ENCODE results near the gene PHC1. TPM values are rescaled to one million over a fixed set of nuclear protein-coding genes. Genes with fewer than 3 reads are reported as not detected.

Gene PHC1
- total RNA-seq, 4 donors from 2014 or later = 9.3 to 23.6 (median 15.3) TPM

GRCh38 chr12:8948701-8949341 lies 34.5 kb downstream of the PHC1 start:
- intact Hi-C loops (cut with DNase I; ENCODE audit: low total_unique reads) = no loop called here
- 0% methylated on average over 5 to 15 of the region's 15 CpGs for WGBS, 2 donors (ENCODE audit: low coverage in 1 of 2)

GRCh38 chr12:8949342-8950220 lies 35.3 kb downstream of the PHC1 start, which contains the start of gene M6PR:
Gene M6PR, minus strand, starts transcription at chr12:8949645. Its CDS starts 3,241 bp downstream, at chr12:8946404.
- Histone ChIP-seq H3K4me3 (peak within 1 kb of the TSS; percentile 55 to 97 (median 78)), H3K27ac (peak within 1 kb of the TSS; percentile 94 to 98 (median 96)), H3K9me3 (no peaks in the 10 kb centered on the region), H3K27me3 (no peaks in the 10 kb centered on the region), H3K36me3 (peaks cover 0 to 8% (median 4%) of the 10 kb centered on the region in 4 donors), H3K4me1 (peaks cover 7 to 35% (median 16%) of the 10 kb centered on the region in 4 donors)
- in situ Hi-C loops (cut with MboI; ENCODE audit: low pct_ligation_motif_present in 1 of 4, low pct_unique_long_range_greater_than_20kb in 1 of 4, low sequenced_read_pairs in 3 of 4) = no loop called here
- DNase-seq = peak; percentile 94
- no peak for TF ChIP-seq EP300 (IDR thresholded peaks at IDR 0.05; ENCODE audit: low read depth)
- peak; percentile 75 to 90 (median 83) for TF ChIP-seq POLR2AphosphoS5 (IDR thresholded peaks at IDR 0.05)
- TF ChIP-seq POLR2A (IDR thresholded peaks at IDR 0.05) = peak; percentile 85
- peak; percentile 27 to 49 (median 38) for TF ChIP-seq CTCF (IDR thresholded peaks at IDR 0.05)
- WGBS, 2 donors (ENCODE audit: low coverage in 1 of 2) = 0% methylated on average over 6 to 63 of the region's 66 CpGs
- intact Hi-C loops (cut with DNase I; ENCODE audit: low total_unique reads) = loop anchor here (10.0 kb wide), 1 partner anchor 85 kb away; no protein-coding TSS in a partner anchor

More at GRCh38 chr12:8948701-8949341, 34.5 kb downstream of the PHC1 start:
- in situ Hi-C loops (cut with MboI; ENCODE audit: low pct_ligation_motif_present in 1 of 4, low pct_unique_long_range_greater_than_20kb in 1 of 4, low sequenced_read_pairs in 3 of 4) = no loop called here
- H3K36me3 ChIP-seq = peaks cover 0 to 14% (median 4%) of the 10 kb centered on the region in 4 donors
- peak; percentile 10 for DNase-seq
- TF ChIP-seq CTCF (IDR thresholded peaks at IDR 0.05) (no peak), POLR2A (IDR thresholded peaks at IDR 0.05) (no peak), POLR2AphosphoS5 (IDR thresholded peaks at IDR 0.05) (no peak), EP300 (IDR thresholded peaks at IDR 0.05; ENCODE audit: low read depth) (no peak)
- H3K27ac ChIP-seq = peak overlapping the region; percentile 94 to 98 (median 96)
- H3K27me3 ChIP-seq = no peaks in the 10 kb centered on the region
- H3K9me3 ChIP-seq = no peaks in the 10 kb centered on the region
- peaks cover 7 to 35% (median 16%) of the 10 kb centered on the region in 4 donors for H3K4me1 ChIP-seq
- H3K4me3 ChIP-seq = peak overlapping the region; percentile 55 to 97 (median 78)

GRCh38 chr12:8950221-8950527 lies 35.9 kb downstream of the PHC1 start:
- no peaks in the 10 kb centered on the region for H3K27me3 ChIP-seq
- peak overlapping the region; percentile 55 to 97 (median 78) for H3K4me3 ChIP-seq
- TF ChIP-seq CTCF (IDR thresholded peaks at IDR 0.05) = peak in 1 of 5 experiments; percentile 13
- no peak for TF ChIP-seq POLR2AphosphoS5 (IDR thresholded peaks at IDR 0.05)
- WGBS, 2 donors (ENCODE audit: low coverage in 1 of 2) = 0 to 2% methylated on average over 7 of the region's 7 CpGs
- intact Hi-C loops (cut with DNase I; ENCODE audit: low total_unique reads) = loop anchor here (10.0 kb wide), 1 partner anchor 85 kb away; no protein-coding TSS in a partner anchor
- H3K4me1 ChIP-seq = peaks cover 7 to 35% (median 16%) of the 10 kb centered on the region in 4 donors
- in situ Hi-C loops (cut with MboI; ENCODE audit: low pct_ligation_motif_present in 1 of 4, low pct_unique_long_range_greater_than_20kb in 1 of 4, low sequenced_read_pairs in 3 of 4) = no loop called here
- peak overlapping the region; percentile 94 to 98 (median 96) for H3K27ac ChIP-seq
- peaks cover 0 to 4% (median 1%) of the 10 kb centered on the region in 4 donors for H3K36me3 ChIP-seq
- DNase-seq = no peak
- no peaks in the 10 kb centered on the region for H3K9me3 ChIP-seq

Data from transverse colon (tissue), 4 donors.